ENCODE measurements around the gene ZBTB46.

ZBTB46 gene

GRCh38 chr20:63743210-63743970 is 87.7 kb downstream of the ZBTB46 start:
- TF ChIP-seq CTCF (IDR thresholded peaks at IDR 0.05; ENCODE audit: borderline replicate concordance, control extremely low read depth, extremely low read depth, insufficient read depth, missing control alignments): no peak
- in situ Hi-C loops (cut with MboI; ENCODE audit: low sequenced_read_pairs, unreplicated experiment): no loop called here
- no peak for DNase-seq (ENCODE audit: low spot score)

- in situ Hi-C loops (cut with MboI; ENCODE audit: low sequenced_read_pairs, unreplicated experiment): no loop called here
- no peak for TF ChIP-seq CTCF (IDR thresholded peaks at IDR 0.05; ENCODE audit: borderline replicate concordance, control extremely low read depth, extremely low read depth, insufficient read depth, missing control alignments)
- DNase-seq (ENCODE audit: low spot score): peak; percentile 23
Observed at GRCh38 chr20:63742381-63743024, 88.6 kb downstream of the ZBTB46 start.

GRCh38 chr20:63741676-63742380 is 89.2 kb downstream of the ZBTB46 start:
- in situ Hi-C loops (cut with MboI; ENCODE audit: low sequenced_read_pairs, unreplicated experiment): no loop called here
- TF ChIP-seq CTCF (IDR thresholded peaks at IDR 0.05; ENCODE audit: borderline replicate concordance, control extremely low read depth, extremely low read depth, insufficient read depth, missing control alignments): no peak
- DNase-seq (ENCODE audit: low spot score): peak; percentile 22

- TF ChIP-seq CTCF (IDR thresholded peaks at IDR 0.05; ENCODE audit: borderline replicate concordance, control extremely low read depth, extremely low read depth, insufficient read depth, missing control alignments): no peak
- DNase-seq (ENCODE audit: low spot score): peak; percentile 29
- in situ Hi-C loops (cut with MboI; ENCODE audit: low sequenced_read_pairs, unreplicated experiment): no loop called here
Observed at GRCh38 chr20:63741354-63741675, 89.7 kb downstream of the ZBTB46 start.

GRCh38 chr20:63740627-63741353 is 90.3 kb downstream of the ZBTB46 start:
- peak; percentile 64 for DNase-seq (ENCODE audit: low spot score)
- in situ Hi-C loops (cut with MboI; ENCODE audit: low sequenced_read_pairs, unreplicated experiment): no loop called here
- TF ChIP-seq CTCF (IDR thresholded peaks at IDR 0.05; ENCODE audit: borderline replicate concordance, control extremely low read depth, extremely low read depth, insufficient read depth, missing control alignments): no peak

GRCh38 chr20:63740070-63740626 is 90.9 kb downstream of the ZBTB46 start:
- in situ Hi-C loops (cut with MboI; ENCODE audit: low sequenced_read_pairs, unreplicated experiment): no loop called here
- no peak for TF ChIP-seq CTCF (IDR thresholded peaks at IDR 0.05; ENCODE audit: borderline replicate concordance, control extremely low read depth, extremely low read depth, insufficient read depth, missing control alignments)
- DNase-seq (ENCODE audit: low spot score): peak; percentile 75

All from GM13976 (cell line).